GM13976 (cell line): ENCODE results near the gene PWWP2B.
"Not testable (repeated sequence)": the region's sequence is repeated elsewhere in the genome, so short reads cannot be mapped to it uniquely, and the experiment has no call there.

Source experiments
- DNase-seq: peaks from one replicate; pipeline ENCODE4 v3.0.0; 2012; ENCODE audit warnings: low spot score
- CTCF ChIP-seq: IDR thresholded peaks from 2 replicates; pipeline ENCODE4 v1.5.1; 2012; ENCODE audit warnings: borderline replicate concordance, mild to moderate bottlenecking; ENCODE audit not compliant: insufficient read depth; ENCODE audit errors: extremely low read depth, missing control alignments, control extremely low read depth
- in situ Hi-C: fragments of 300-500 bp; cut with MboI; formaldehyde crosslinking; loops from one replicate; pipeline ENCODE4 v1.12.0; 2022; ENCODE audit warnings: low sequenced_read_pairs, mixed read lengths, inconsistent platforms; ENCODE audit not compliant: unreplicated experiment

The PWWP2B gene

GRCh38 chr10:132351611-132352010, 45.4 kb upstream of the PWWP2B start:
- no peak for TF ChIP-seq CTCF
- DNase-seq: no peak
- in situ Hi-C loops: no loop called here

DNA sequence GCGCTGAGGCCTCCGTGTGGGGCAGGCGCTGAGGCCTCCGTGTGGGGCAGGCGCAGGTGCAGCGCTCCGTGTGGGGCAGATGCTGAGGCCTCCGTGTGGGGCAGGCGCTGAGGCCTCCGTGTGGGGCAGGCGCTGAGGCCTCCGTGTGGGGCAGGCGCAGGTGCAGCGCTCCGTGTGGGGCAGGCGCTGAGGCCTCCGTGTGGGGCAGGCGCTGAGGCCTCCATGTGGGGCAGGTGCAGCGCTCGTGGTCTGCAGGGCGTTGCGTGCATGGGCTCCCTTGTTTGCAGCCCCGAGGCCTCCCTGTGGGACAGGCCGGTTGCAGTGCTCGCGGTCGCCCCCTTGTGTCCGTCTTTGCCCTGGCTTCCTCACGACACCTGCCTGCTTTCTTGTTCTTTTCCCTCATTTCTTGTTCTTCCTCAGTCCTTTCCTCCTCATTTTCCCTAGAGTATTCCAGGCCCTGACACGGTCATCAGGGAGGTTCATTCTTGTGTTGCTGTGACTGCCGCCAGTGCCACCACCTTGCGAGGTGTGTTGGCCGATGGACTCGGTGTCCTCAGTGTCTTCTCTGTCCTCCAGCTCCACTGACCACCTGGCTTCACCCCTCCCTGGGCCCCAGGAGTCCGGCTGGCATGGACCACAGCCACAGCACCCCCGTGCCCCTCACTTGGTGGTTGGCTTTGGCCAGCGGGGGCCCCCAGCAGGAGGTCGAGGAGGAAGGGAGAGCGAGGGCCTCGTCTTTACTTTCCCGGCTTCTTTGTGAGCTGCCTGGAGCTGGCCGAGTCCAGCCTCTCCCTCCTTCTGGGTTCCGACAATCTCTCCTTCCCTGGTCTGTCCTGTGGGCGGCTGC, 44.3 kb upstream of the PWWP2B start:
- TF ChIP-seq CTCF: peak; percentile 78
- peak; percentile 91 for DNase-seq
- in situ Hi-C loops: not testable (repeated sequence)

DNA sequence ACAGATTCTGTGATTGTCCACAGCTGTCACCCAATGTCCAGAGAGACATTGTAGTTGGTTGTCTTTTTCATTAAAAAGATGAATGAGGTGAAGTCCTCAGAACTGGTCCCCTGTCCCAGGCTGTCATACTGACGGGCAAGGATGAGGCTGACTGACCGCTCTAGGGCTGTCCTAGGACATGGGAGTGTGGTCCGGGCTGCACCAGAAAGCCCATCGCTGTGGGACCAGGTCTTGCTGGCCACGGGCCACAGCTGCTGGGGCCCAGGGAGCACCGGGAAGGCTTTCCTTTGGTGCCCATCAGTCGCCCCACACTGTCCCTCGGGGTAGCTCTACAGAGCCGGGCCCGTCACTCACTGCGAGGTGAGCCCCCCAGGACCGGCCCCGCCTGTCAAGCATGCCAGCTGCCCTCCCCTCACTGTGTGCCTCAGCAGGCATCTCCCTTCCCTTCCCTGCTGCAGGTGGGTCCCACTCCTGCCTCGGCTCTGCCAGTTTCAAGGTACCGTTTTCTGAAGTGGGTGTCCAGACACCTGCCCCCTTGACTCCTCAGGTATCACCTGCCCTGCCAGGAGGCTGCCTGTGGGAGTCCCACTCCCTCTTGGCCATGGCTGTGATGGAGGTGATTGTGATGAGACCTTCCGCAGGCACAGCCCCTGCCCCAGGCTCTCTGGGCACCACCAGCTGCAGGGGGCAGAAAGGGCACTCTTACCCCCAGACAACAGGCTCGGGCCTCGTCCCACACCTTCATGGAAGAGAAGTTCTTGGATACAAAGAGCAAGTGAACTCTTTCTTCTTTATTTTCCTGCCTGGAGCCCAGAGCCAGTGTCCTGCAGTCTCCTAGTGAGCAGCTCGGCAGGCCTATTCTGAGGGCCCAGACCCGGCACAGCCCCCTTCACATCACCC, 43.3 kb upstream of the PWWP2B start:
- in situ Hi-C loops: no loop called here
- TF ChIP-seq CTCF: no peak

DNA sequence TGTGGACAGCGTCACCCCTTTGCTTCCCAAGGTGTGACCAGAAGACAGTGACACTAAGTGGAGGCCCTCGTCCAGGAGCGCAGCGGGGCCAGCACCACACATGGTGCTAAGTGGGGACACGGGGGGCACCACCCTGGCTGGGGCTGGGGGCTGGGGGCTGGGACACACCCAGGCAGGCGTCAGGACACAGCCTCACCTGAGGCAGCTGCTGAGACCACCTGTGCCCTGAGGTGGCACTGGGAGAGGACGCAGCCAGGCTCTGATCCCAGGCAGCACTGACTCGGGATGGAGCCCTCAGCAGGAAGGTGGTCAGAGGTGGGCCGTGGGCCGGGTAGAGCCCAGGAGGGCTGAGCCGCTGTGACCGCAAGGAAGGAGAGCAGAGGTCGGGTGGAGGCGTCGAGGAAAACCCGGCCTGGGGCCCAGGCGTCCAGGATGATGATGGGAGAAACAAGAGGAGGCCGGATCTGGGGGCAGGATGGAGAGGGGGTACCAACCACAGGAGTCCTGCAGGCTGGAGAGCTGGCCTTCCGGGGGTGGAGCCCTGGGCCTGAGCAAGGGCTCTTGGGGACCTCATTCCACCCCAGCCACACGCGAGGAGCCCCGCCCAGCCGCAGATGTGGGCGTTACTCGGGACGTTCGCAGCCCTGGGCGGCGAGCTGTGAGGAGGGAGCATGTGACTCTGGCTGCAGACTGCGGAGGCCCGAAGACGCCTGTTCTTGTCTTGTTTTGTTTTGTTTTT, 42.5 kb upstream of the PWWP2B start:
- DNase-seq: no peak
- no peak for TF ChIP-seq CTCF
- in situ Hi-C loops: no loop called here

More for the DNA sequence above, 43.3 kb upstream of the PWWP2B start:
- no peak for DNase-seq

GRCh38 chr10:132355297-132355696, 41.7 kb upstream of the PWWP2B start:
- no peak for TF ChIP-seq CTCF
- in situ Hi-C loops: no loop called here
- no peak for DNase-seq

GRCh38 chr10:132355754-132356153, 41.2 kb upstream of the PWWP2B start:
- in situ Hi-C loops: no loop called here

More at GRCh38 chr10:132355754-132356153, 41.2 kb upstream of the PWWP2B start:
- TF ChIP-seq CTCF: no peak
- no peak for DNase-seq
